HEK293 (cell line): ENCODE data around the gene HINFP.

Source experiments
- MZF1 ChIP-seq: fragments of 450-650 bp; formaldehyde crosslinking; IDR thresholded peaks from 2 replicates; pipeline ENCODE4 v1.5.1; 2017; ENCODE audit warnings: missing biosample characterization, missing genetic modification characterization, borderline replicate concordance
- TCF7L2 ChIP-seq: IDR thresholded peaks from 2 replicates; pipeline ENCODE4 v1.6.1; 2011; ENCODE audit warnings: low read depth, mild to moderate bottlenecking, inconsistent platforms, low read length, moderate library complexity, borderline replicate concordance
- ZFP3 ChIP-seq: fragments of 450-650 bp; formaldehyde crosslinking; IDR thresholded peaks from 2 replicates; pipeline ENCODE4 v1.5.1; 2016; ENCODE audit warnings: low read depth, missing biosample characterization, missing genetic modification characterization
- ZNF202 ChIP-seq: fragments of 450-650 bp; formaldehyde crosslinking; IDR thresholded peaks from 2 replicates; pipeline ENCODE4 v1.5.1; 2016; ENCODE audit warnings: missing biosample characterization, missing genetic modification characterization, borderline replicate concordance
- ZNF24 ChIP-seq: fragments of 450-650 bp; formaldehyde crosslinking; IDR thresholded peaks from 2 replicates; pipeline ENCODE4 v1.5.1; 2016; ENCODE audit warnings: missing biosample characterization, missing genetic modification characterization
- ZNF324 ChIP-seq: fragments of 450-650 bp; formaldehyde crosslinking; IDR thresholded peaks from 2 replicates; pipeline ENCODE4 v1.5.1; 2016; ENCODE audit warnings: missing biosample characterization, missing genetic modification characterization
- ZNF433 ChIP-seq: fragments of 450-650 bp; formaldehyde crosslinking; IDR thresholded peaks from 2 replicates; pipeline ENCODE4 v1.5.1; 2016; ENCODE audit warnings: missing biosample characterization, missing genetic modification characterization, low read depth
- ZNF658 ChIP-seq: fragments of 450-650 bp; formaldehyde crosslinking; IDR thresholded peaks from 2 replicates; pipeline ENCODE4; 2016; ENCODE audit warnings: missing biosample characterization, missing genetic modification characterization
- TF ChIP-seq, protein P1 (sequence below): fragments of 450-650 bp; formaldehyde crosslinking; IDR thresholded peaks from 2 replicates; pipeline ENCODE4 v1.5.1; 2016; ENCODE audit warnings: missing biosample characterization, missing genetic modification characterization
- TF ChIP-seq, protein P2 (sequence below): fragments of 450-650 bp; formaldehyde crosslinking; IDR thresholded peaks from 2 replicates; pipeline ENCODE4 v1.5.1; 2017; ENCODE audit warnings: missing biosample characterization, missing genetic modification characterization

DNA sequence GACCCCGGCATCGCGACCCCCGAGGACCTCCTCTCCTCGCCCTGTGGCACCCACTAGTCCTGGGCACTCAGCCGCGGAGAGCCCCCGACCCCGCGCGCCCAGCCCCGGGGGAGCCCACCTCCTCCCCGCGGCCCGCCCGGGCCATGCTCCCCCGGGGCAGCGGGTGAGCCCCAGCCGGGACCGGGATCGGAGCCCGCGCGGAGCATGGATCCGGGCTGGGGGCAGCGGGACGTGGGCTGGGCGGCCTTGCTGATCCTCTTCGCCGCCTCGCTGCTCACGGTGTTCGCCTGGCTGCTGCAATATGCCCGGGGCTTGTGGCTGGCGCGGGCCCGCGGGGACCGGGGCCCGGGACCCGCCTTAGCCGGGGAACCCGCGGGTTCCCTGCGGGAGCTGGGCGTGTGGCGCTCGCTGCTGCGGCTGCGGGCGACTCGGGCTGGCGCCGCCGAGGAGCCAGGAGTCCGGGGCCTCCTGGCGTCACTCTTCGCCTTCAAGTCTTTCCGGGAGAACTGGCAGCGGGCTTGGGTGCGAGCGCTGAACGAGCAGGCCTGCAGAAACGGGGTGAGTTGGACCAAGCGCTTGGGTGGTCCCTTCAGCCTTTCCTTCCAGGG is 13.7 kb upstream of the HINFP start:
- TF ChIP-seq ZNF24 (no peak), ZNF202 (no peak), ZNF658 (tag by site-specific recombination) (no peak), ZNF433 (no peak), ZNF324 (tag by site-specific recombination) (no peak), MZF1 (no peak), ZFP3 (no peak), TCF7L2 (no peak)
- TF ChIP-seq, protein P1, sequence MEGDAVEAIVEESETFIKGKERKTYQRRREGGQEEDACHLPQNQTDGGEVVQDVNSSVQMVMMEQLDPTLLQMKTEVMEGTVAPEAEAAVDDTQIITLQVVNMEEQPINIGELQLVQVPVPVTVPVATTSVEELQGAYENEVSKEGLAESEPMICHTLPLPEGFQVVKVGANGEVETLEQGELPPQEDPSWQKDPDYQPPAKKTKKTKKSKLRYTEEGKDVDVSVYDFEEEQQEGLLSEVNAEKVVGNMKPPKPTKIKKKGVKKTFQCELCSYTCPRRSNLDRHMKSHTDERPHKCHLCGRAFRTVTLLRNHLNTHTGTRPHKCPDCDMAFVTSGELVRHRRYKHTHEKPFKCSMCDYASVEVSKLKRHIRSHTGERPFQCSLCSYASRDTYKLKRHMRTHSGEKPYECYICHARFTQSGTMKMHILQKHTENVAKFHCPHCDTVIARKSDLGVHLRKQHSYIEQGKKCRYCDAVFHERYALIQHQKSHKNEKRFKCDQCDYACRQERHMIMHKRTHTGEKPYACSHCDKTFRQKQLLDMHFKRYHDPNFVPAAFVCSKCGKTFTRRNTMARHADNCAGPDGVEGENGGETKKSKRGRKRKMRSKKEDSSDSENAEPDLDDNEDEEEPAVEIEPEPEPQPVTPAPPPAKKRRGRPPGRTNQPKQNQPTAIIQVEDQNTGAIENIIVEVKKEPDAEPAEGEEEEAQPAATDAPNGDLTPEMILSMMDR: no peak
- TF ChIP-seq, protein P2, sequence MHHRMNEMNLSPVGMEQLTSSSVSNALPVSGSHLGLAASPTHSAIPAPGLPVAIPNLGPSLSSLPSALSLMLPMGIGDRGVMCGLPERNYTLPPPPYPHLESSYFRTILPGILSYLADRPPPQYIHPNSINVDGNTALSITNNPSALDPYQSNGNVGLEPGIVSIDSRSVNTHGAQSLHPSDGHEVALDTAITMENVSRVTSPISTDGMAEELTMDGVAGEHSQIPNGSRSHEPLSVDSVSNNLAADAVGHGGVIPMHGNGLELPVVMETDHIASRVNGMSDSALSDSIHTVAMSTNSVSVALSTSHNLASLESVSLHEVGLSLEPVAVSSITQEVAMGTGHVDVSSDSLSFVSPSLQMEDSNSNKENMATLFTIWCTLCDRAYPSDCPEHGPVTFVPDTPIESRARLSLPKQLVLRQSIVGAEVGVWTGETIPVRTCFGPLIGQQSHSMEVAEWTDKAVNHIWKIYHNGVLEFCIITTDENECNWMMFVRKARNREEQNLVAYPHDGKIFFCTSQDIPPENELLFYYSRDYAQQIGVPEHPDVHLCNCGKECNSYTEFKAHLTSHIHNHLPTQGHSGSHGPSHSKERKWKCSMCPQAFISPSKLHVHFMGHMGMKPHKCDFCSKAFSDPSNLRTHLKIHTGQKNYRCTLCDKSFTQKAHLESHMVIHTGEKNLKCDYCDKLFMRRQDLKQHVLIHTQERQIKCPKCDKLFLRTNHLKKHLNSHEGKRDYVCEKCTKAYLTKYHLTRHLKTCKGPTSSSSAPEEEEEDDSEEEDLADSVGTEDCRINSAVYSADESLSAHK (tag by site-specific recombination): no peak
